ENCODE data around the gene RASSF8. TPM values are rescaled to one million over a fixed set of nuclear protein-coding genes. Genes with fewer than 3 reads are reported as not detected.

The RASSF8 gene
- total and polyA plus RNA-seq, 2 donors (not counting 3 experiments of a cell fraction or from before 2014, with no cell fraction given): 11.1 to 59.3 TPM

DNA sequence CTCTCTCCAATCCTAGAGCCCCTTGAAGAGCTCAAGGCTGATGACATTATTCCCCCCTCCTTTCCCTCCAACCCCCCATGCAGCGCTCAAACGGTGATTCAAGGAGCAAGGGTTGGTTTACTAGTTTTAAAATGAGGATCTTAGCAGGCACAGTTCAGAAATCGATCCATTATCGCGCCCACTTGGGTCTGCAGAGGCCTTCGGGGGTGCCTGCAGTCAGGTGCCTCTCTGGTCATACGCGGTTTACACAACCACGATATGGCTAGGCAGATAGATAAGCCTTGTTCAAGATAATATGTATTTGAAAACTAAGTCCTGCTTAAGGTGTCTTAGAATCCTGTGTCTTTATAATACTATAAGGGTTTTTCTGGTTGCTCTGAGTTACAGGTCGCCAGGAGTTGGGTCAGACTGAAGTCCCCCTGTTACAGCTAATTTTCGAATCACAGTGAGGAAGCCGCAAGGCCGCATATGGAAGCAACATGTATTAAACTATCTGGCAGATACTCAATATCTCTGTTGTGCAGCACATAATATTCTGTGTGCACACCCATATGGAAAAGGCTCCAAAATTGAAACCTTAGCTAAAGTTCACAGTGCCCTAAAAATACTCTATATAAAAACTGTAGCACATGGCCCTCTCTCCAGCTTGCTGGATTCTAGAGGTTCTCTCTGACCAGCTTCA is 156.4 kb downstream of the RASSF8 start:
- FAIRE-seq (peak; percentile 68), DNase-seq (ENCODE audit: low read depth, low spot score) (no peak)
- Histone ChIP-seq H3K4me1 (ENCODE audit: control insufficient read depth, extremely low read depth, insufficient read depth, low read length) (peaks cover 13% of the 10 kb centered on the region), H2AFZ (ENCODE audit: low read depth, low read length) (peak overlapping the region; percentile 1), H3K4me3 (replicated peaks in 1 of 3; ENCODE audit: insufficient read depth in 1 of 3, low read depth in 1 of 3, low read length in 3 of 3) (peak overlapping the region in 2 of 3 experiments; percentile 0 to 61), H3K79me2 (ENCODE audit: control insufficient read depth, insufficient read depth, low read length) (no peaks in the 10 kb centered on the region), H3K27ac (ENCODE audit: insufficient read depth, low read depth, low read length) (no peak overlapping the region), H3K27me3 (ENCODE audit: control insufficient read depth in 2 of 2, insufficient read depth in 2 of 2, low read length in 2 of 2) (no peaks in the 10 kb centered on the region), H3K9me1 (replicated peaks; ENCODE audit: control insufficient read depth, extremely low read depth, insufficient read depth, low read length) (no peaks in the 10 kb centered on the region), H3K9me3 (replicated peaks; ENCODE audit: control insufficient read depth, insufficient read depth, low read length) (no peaks in the 10 kb centered on the region), H3K9ac (replicated peaks; ENCODE audit: extremely low read depth, insufficient read depth, low read length) (peak overlapping the region; percentile 81), H3K4me2 (ENCODE audit: insufficient read depth, low read length) (peak overlapping the region; percentile 82), H3K36me3 (ENCODE audit: control insufficient read depth in 2 of 2, extremely low read depth in 1 of 2, insufficient read depth in 2 of 2, low read length in 2 of 2) (no peaks in the 10 kb centered on the region), H4K20me1 (replicated peaks; ENCODE audit: control insufficient read depth, extremely low read depth, insufficient read depth, low read length) (no peaks in the 10 kb centered on the region)
- CTCF ChIA-PET: interaction anchor here (0.7 to 2.5 kb wide), 8 partner anchors 8 to 587 kb away, joined by 3 to 7 read pairs (median 4); no protein-coding TSS in a partner anchor
- dilution Hi-C loops (cut with MboI; ENCODE audit: extremely low pct_ligation_motif_present, low sequenced_read_pairs): no loop called here
- no TSS peak for BruUV-seq (replicated peaks)
- no peak for TF ChIP-seq GATA2 (IDR thresholded peaks at IDR 0.05; ENCODE audit: insufficient read depth, insufficient read length, low read depth, low read length)
- TF ChIP-seq MYC (IDR thresholded peaks at IDR 0.05; ENCODE audit: low read depth, low read length): no peak
- TF ChIP-seq FOS (IDR thresholded peaks at IDR 0.05; ENCODE audit: borderline replicate concordance, insufficient read depth, low read length): no peak
- no peak for TF ChIP-seq POLR2A (IDR thresholded peaks at IDR 0.05; ENCODE audit: low read depth, low read length)
- TF ChIP-seq, protein P1, sequence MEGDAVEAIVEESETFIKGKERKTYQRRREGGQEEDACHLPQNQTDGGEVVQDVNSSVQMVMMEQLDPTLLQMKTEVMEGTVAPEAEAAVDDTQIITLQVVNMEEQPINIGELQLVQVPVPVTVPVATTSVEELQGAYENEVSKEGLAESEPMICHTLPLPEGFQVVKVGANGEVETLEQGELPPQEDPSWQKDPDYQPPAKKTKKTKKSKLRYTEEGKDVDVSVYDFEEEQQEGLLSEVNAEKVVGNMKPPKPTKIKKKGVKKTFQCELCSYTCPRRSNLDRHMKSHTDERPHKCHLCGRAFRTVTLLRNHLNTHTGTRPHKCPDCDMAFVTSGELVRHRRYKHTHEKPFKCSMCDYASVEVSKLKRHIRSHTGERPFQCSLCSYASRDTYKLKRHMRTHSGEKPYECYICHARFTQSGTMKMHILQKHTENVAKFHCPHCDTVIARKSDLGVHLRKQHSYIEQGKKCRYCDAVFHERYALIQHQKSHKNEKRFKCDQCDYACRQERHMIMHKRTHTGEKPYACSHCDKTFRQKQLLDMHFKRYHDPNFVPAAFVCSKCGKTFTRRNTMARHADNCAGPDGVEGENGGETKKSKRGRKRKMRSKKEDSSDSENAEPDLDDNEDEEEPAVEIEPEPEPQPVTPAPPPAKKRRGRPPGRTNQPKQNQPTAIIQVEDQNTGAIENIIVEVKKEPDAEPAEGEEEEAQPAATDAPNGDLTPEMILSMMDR (IDR thresholded peaks at IDR 0.05; ENCODE audit: extremely low read depth in 1 of 2, insufficient read depth in 1 of 2, low read depth in 1 of 2, low read length in 2 of 2): no peak
- no peak for TF ChIP-seq POLR2AphosphoS5 (IDR thresholded peaks at IDR 0.05; ENCODE audit: insufficient read depth, low read depth, low read length)
- no peak for TF ChIP-seq JUN (IDR thresholded peaks at IDR 0.05; ENCODE audit: borderline replicate concordance, insufficient read depth, insufficient read length, low read depth)
- TF ChIP-seq, protein P2, sequence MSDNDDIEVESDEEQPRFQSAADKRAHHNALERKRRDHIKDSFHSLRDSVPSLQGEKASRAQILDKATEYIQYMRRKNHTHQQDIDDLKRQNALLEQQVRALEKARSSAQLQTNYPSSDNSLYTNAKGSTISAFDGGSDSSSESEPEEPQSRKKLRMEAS (IDR thresholded peaks at IDR 0.05; ENCODE audit: insufficient read depth, insufficient read length): no peak
- no peak for TF ChIP-seq EZH2 (IDR thresholded peaks at IDR 0.05; ENCODE audit: borderline replicate concordance, low read depth, low read length, severe bottlenecking)
- POLR2A ChIA-PET: interaction anchor here (1.4 kb wide), 1 partner anchor 8 kb away, joined by 6 read pairs; no protein-coding TSS in a partner anchor
- intact Hi-C loops (cut with micrococcal nuclease): loop anchor here (2.0 to 5.0 kb wide), 2 partner anchors 534 to 717 kb away; partner anchors contain the start of gene ITPR2

Data from endothelial cell of umbilical vein (primary cell).